Measurements from ENCODE around the gene FTSJ3. TPM values are rescaled to one million over a fixed set of nuclear protein-coding genes. Genes with fewer than 3 reads are reported as not detected.

Gene FTSJ3
- total and polyA plus RNA-seq, 2 experiments from 2014 or later, result 27.6 to 47.3 TPM

- Histone ChIP-seq H2AFZ (no peak overlapping the region), H3K4me3 (no peak overlapping the region), H3K9me3 (ENCODE audit: low read depth) (no peaks in the 10 kb centered on the region), H3K36me3 (ENCODE audit: low read depth) (peaks cover 93% of the 10 kb centered on the region), H3K9ac (no peak overlapping the region), H4K20me1 (ENCODE audit: insufficient read depth) (no peaks in the 10 kb centered on the region), H3K27ac (no peak overlapping the region), H3K27me3 (replicated peaks; ENCODE audit: insufficient read depth) (no peaks in the 10 kb centered on the region), H3K4me1 (ENCODE audit: insufficient read depth) (peaks cover 4% of the 10 kb centered on the region; the same call in 1 of the 2 replicates), H3K4me2 (ENCODE audit: unreplicated experiment) (no peak overlapping the region), H3K9me2 (ENCODE audit: insufficient read depth) (no peaks in the 10 kb centered on the region), H3K79me2 (ENCODE audit: insufficient read depth) (peaks cover 51% of the 10 kb centered on the region), H3F3A (ENCODE audit: insufficient read depth) (peaks cover 85% of the 10 kb centered on the region)
- 96 to 97% methylated on average over 27 of the region's 27 CpGs for WGBS, 2 experiments (ENCODE audit: low coverage in 1 of 2, low lambda C conversion rate in 2 of 2, missing lambda C conversion rate in 2 of 2)
- in situ Hi-C loops (cut with MboI), result no loop called here
- TF ChIP-seq EZH2 (IDR thresholded peaks at IDR 0.05; ENCODE audit: insufficient read depth, poor library complexity, severe bottlenecking), result no peak
- TF ChIP-seq EZH2phosphoT487 (IDR thresholded peaks at IDR 0.05; ENCODE audit: insufficient read depth, low read depth), result no peak
- DNase-seq, result no peak
Measured at GRCh38 chr17:63817736-63818385, 9.6 kb downstream of the FTSJ3 start.

- peak overlapping the region; percentile 29; the same call in 1 of the 2 replicates for H3K9ac ChIP-seq
- TF ChIP-seq EZH2phosphoT487 (IDR thresholded peaks at IDR 0.05; ENCODE audit: insufficient read depth, low read depth) (no peak), EZH2 (IDR thresholded peaks at IDR 0.05; ENCODE audit: insufficient read depth, poor library complexity, severe bottlenecking) (no peak)
- DNase-seq, result peak; percentile 24
- no peaks in the 10 kb centered on the region for H3K27me3 ChIP-seq (replicated peaks; ENCODE audit: insufficient read depth)
- WGBS, 2 experiments (ENCODE audit: low coverage in 1 of 2, low lambda C conversion rate in 2 of 2, missing lambda C conversion rate in 2 of 2), result 59 to 64% methylated on average over 4 of the region's 4 CpGs
- in situ Hi-C loops (cut with MboI), result no loop called here
- no peaks in the 10 kb centered on the region for H3K9me2 ChIP-seq (ENCODE audit: insufficient read depth)
- no peak overlapping the region for H2AFZ ChIP-seq
- H3K4me3 ChIP-seq, result no peak overlapping the region
- H3K79me2 ChIP-seq (ENCODE audit: insufficient read depth), result peaks cover 47% of the 10 kb centered on the region
- H3F3A ChIP-seq (ENCODE audit: insufficient read depth), result peaks cover 85% of the 10 kb centered on the region
- H4K20me1 ChIP-seq (ENCODE audit: insufficient read depth), result no peaks in the 10 kb centered on the region
- peaks cover 93% of the 10 kb centered on the region for H3K36me3 ChIP-seq (ENCODE audit: low read depth)
- peak overlapping the region; percentile 23 for H3K27ac ChIP-seq
- no peak overlapping the region for H3K4me2 ChIP-seq (ENCODE audit: unreplicated experiment)
- H3K4me1 ChIP-seq (ENCODE audit: insufficient read depth), result peaks cover 4% of the 10 kb centered on the region; the same call in 1 of the 2 replicates
- H3K9me3 ChIP-seq (ENCODE audit: low read depth), result no peaks in the 10 kb centered on the region
Measured at GRCh38 chr17:63816669-63817068, 10.8 kb downstream of the FTSJ3 start.

GRCh38 chr17:63816123-63816522, 11.3 kb downstream of the FTSJ3 start:
- Histone ChIP-seq H2AFZ (no peak overlapping the region), H3K27me3 (replicated peaks; ENCODE audit: insufficient read depth) (no peaks in the 10 kb centered on the region), H3F3A (ENCODE audit: insufficient read depth) (peaks cover 89% of the 10 kb centered on the region), H3K4me1 (ENCODE audit: insufficient read depth) (peaks cover 4% of the 10 kb centered on the region; the same call in 1 of the 2 replicates), H3K9me2 (ENCODE audit: insufficient read depth) (no peaks in the 10 kb centered on the region), H3K4me2 (ENCODE audit: unreplicated experiment) (no peak overlapping the region), H3K9ac (peak overlapping the region; percentile 29; the same call in 1 of the 2 replicates), H3K36me3 (ENCODE audit: low read depth) (peaks cover 93% of the 10 kb centered on the region), H3K4me3 (no peak overlapping the region), H3K9me3 (ENCODE audit: low read depth) (no peaks in the 10 kb centered on the region), H3K79me2 (ENCODE audit: insufficient read depth) (peaks cover 41% of the 10 kb centered on the region), H4K20me1 (ENCODE audit: insufficient read depth) (no peaks in the 10 kb centered on the region), H3K27ac (peak overlapping the region; percentile 23; the same call in 1 of the 2 replicates)
- DNase-seq, result no peak
- TF ChIP-seq EZH2phosphoT487 (IDR thresholded peaks at IDR 0.05; ENCODE audit: insufficient read depth, low read depth) (no peak), EZH2 (IDR thresholded peaks at IDR 0.05; ENCODE audit: insufficient read depth, poor library complexity, severe bottlenecking) (no peak)
- 81 to 91% methylated on average over 2 of the region's 2 CpGs for WGBS, 2 experiments (ENCODE audit: low coverage in 1 of 2, low lambda C conversion rate in 2 of 2, missing lambda C conversion rate in 2 of 2)
- in situ Hi-C loops (cut with MboI), result no loop called here

- H3K36me3 ChIP-seq (ENCODE audit: low read depth), result peaks cover 95% of the 10 kb centered on the region
- H3K79me2 ChIP-seq (ENCODE audit: insufficient read depth), result peaks cover 67% of the 10 kb centered on the region
- H3K27me3 ChIP-seq (replicated peaks; ENCODE audit: insufficient read depth), result no peaks in the 10 kb centered on the region
- in situ Hi-C loops (cut with MboI), result no loop called here
- 88 to 94% methylated on average over 9 of the region's 9 CpGs for WGBS, 2 experiments (ENCODE audit: low coverage in 1 of 2, low lambda C conversion rate in 2 of 2, missing lambda C conversion rate in 2 of 2)
- no peak overlapping the region for H3K4me2 ChIP-seq (ENCODE audit: unreplicated experiment)
- H3K9me2 ChIP-seq (ENCODE audit: insufficient read depth), result no peaks in the 10 kb centered on the region
- no peak overlapping the region for H3K27ac ChIP-seq
- DNase-seq, result no peak
- H3K4me1 ChIP-seq (ENCODE audit: insufficient read depth), result no peaks in the 10 kb centered on the region
- H3K9ac ChIP-seq, result no peak overlapping the region
- no peak for TF ChIP-seq EZH2phosphoT487 (IDR thresholded peaks at IDR 0.05; ENCODE audit: insufficient read depth, low read depth)
- no peak for TF ChIP-seq EZH2 (IDR thresholded peaks at IDR 0.05; ENCODE audit: insufficient read depth, poor library complexity, severe bottlenecking)
- no peaks in the 10 kb centered on the region for H3K9me3 ChIP-seq (ENCODE audit: low read depth)
- no peaks in the 10 kb centered on the region for H4K20me1 ChIP-seq (ENCODE audit: insufficient read depth)
- peaks cover 40% of the 10 kb centered on the region for H3F3A ChIP-seq (ENCODE audit: insufficient read depth)
- H3K4me3 ChIP-seq, result no peak overlapping the region
- H2AFZ ChIP-seq, result no peak overlapping the region
Measured at GRCh38 chr17:63809970-63810369, 17.5 kb downstream of the FTSJ3 start.
